Vagina (tissue), 2 donors: Measurements from ENCODE around the gene CASTOR2.
"Not testable (repeated sequence)": the region's sequence is repeated elsewhere in the genome, so short reads cannot be mapped to it uniquely, and the experiment has no call there.

Experiments
- CTCF ChIP-seq, 3 experiments: fragments of 450-650 bp in 2 of 3; fragments of 200-600 bp in 1 of 3; sonication (generic) in 1 of 3; IDR thresholded peaks; one replicate each; pipeline ENCODE4 v1.5.1; 2017 to 2019; ENCODE audit warnings: antibody characterized with exemption in 3 of 3, mild to moderate bottlenecking in 2 of 3, moderate library complexity in 2 of 3
- POLR2A ChIP-seq, 2 donors: fragments of 450-650 bp; IDR thresholded peaks; one replicate each; pipeline ENCODE4 v1.6.1; 2017; ENCODE audit warnings: antibody characterized with exemption in 2 of 2, mild to moderate bottlenecking in 2 of 2, moderate library complexity in 2 of 2
- POLR2AphosphoS5 ChIP-seq, 2 donors: sonication (generic); formaldehyde crosslinking; IDR thresholded peaks; one replicate each; pipeline ENCODE4 v1.9.0; 2017; ENCODE audit warnings: antibody characterized with exemption in 2 of 2, mild to moderate bottlenecking in 2 of 2, low read depth in 1 of 2; ENCODE audit not compliant: insufficient read depth in 1 of 2

GRCh38 chr7:74958328-74958727 is 6.2 kb upstream of the CASTOR2 start:
- not testable (repeated sequence) for TF ChIP-seq CTCF (IDR thresholded peaks at IDR 0.05); POLR2A (IDR thresholded peaks at IDR 0.05); POLR2AphosphoS5 (IDR thresholded peaks at IDR 0.05; ENCODE audit: insufficient read depth in 1 of 2, low read depth in 1 of 2)
